ENCODE measurements around the gene ANO3. TPM values are rescaled to one million over a fixed set of nuclear protein-coding genes. Genes with fewer than 3 reads are reported as not detected.

The ANO3 gene
- total and polyA plus RNA-seq, 12 donors: 0.10 to 3.9 (median 0.65) TPM

GRCh38 chr11:26599425-26599824 lies 267.5 kb downstream of the ANO3 start:
- Histone ChIP-seq H3K9me3 (replicated peaks in 1 of 3) (no peaks in the 10 kb centered on the region), H3K36me3 (replicated peaks in 1 of 2) (no peaks in the 10 kb centered on the region), H3K27me3 (no peaks in the 10 kb centered on the region), H3K4me3 (no peak overlapping the region), H3K4me1 (replicated peaks in 1 of 2) (no peaks in the 10 kb centered on the region), H3K27ac (no peak overlapping the region)
- no peak for DNase-seq
- 65 to 81% (median 71%) methylated on average over 2 of the region's 2 CpGs for WGBS, 4 donors
- no peak for TF ChIP-seq POLR2A (IDR thresholded peaks at IDR 0.05)
- TF ChIP-seq CTCF (IDR thresholded peaks at IDR 0.05): no peak
- intact Hi-C loops (cut with DNase I): no loop called here

- DNase-seq: no peak
- Histone ChIP-seq H3K4me1 (replicated peaks in 1 of 2) (no peaks in the 10 kb centered on the region), H3K36me3 (replicated peaks in 1 of 2) (no peaks in the 10 kb centered on the region), H3K27me3 (no peaks in the 10 kb centered on the region), H3K27ac (no peak overlapping the region), H3K9me3 (replicated peaks in 1 of 3) (no peaks in the 10 kb centered on the region), H3K4me3 (no peak overlapping the region)
- WGBS, 4 donors: 54 to 68% (median 64%) methylated on average over 3 of the region's 4 CpGs
- TF ChIP-seq CTCF (IDR thresholded peaks at IDR 0.05): no peak
- TF ChIP-seq POLR2A (IDR thresholded peaks at IDR 0.05): no peak
- intact Hi-C loops (cut with DNase I): no loop called here
Observed at GRCh38 chr11:26599876-26600434, 268.0 kb downstream of the ANO3 start.

- DNase-seq: no peak
- no peaks in the 10 kb centered on the region for H3K4me1 ChIP-seq (replicated peaks in 1 of 2)
- no peaks in the 10 kb centered on the region for H3K27me3 ChIP-seq
- TF ChIP-seq CTCF (IDR thresholded peaks at IDR 0.05) (no peak), POLR2A (IDR thresholded peaks at IDR 0.05) (no peak)
- intact Hi-C loops (cut with DNase I): no loop called here
- H3K27ac ChIP-seq: no peak overlapping the region
- no peaks in the 10 kb centered on the region for H3K36me3 ChIP-seq (replicated peaks in 1 of 2)
- 66 to 86% (median 77%) methylated on average over 7 of the region's 7 CpGs for WGBS, 4 donors
- H3K4me3 ChIP-seq: no peak overlapping the region
- H3K9me3 ChIP-seq (replicated peaks in 1 of 3): no peaks in the 10 kb centered on the region
Observed at GRCh38 chr11:26607725-26608506, 276.0 kb downstream of the ANO3 start.

GRCh38 chr11:26608507-26609146 lies 276.7 kb downstream of the ANO3 start:
- Histone ChIP-seq H3K4me3 (no peak overlapping the region), H3K4me1 (replicated peaks in 1 of 2) (no peaks in the 10 kb centered on the region), H3K9me3 (replicated peaks in 1 of 3) (no peaks in the 10 kb centered on the region), H3K36me3 (replicated peaks in 1 of 2) (no peaks in the 10 kb centered on the region), H3K27me3 (no peaks in the 10 kb centered on the region), H3K27ac (no peak overlapping the region)
- DNase-seq: no peak
- TF ChIP-seq POLR2A (IDR thresholded peaks at IDR 0.05) (no peak), CTCF (IDR thresholded peaks at IDR 0.05) (no peak)
- intact Hi-C loops (cut with DNase I): no loop called here
- 42 to 78% (median 70%) methylated on average over 2 to 9 of the region's 9 CpGs for WGBS, 4 donors
